Central memory CD4-positive, alpha-beta T cell (primary cell): Measurements from ENCODE around the gene BARX1.
"Not testable (repeated sequence)": the region's sequence is repeated elsewhere in the genome, so short reads cannot be mapped to it uniquely, and the experiment has no call there.

Experiments used
- DNase-seq: peaks from one replicate; pipeline ENCODE4 v3.0.0; 2022
- total RNA-seq, 3 experiments: gene quantifications; one replicate each; lab custom pipeline; 2026; lab: John Stamatoyannopoulos, UW

The BARX1 gene, protein sequence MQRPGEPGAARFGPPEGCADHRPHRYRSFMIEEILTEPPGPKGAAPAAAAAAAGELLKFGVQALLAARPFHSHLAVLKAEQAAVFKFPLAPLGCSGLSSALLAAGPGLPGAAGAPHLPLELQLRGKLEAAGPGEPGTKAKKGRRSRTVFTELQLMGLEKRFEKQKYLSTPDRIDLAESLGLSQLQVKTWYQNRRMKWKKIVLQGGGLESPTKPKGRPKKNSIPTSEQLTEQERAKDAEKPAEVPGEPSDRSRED
- total RNA-seq = 0 to 0.04 (median 0) reads per million in 3 experiments

DNA sequence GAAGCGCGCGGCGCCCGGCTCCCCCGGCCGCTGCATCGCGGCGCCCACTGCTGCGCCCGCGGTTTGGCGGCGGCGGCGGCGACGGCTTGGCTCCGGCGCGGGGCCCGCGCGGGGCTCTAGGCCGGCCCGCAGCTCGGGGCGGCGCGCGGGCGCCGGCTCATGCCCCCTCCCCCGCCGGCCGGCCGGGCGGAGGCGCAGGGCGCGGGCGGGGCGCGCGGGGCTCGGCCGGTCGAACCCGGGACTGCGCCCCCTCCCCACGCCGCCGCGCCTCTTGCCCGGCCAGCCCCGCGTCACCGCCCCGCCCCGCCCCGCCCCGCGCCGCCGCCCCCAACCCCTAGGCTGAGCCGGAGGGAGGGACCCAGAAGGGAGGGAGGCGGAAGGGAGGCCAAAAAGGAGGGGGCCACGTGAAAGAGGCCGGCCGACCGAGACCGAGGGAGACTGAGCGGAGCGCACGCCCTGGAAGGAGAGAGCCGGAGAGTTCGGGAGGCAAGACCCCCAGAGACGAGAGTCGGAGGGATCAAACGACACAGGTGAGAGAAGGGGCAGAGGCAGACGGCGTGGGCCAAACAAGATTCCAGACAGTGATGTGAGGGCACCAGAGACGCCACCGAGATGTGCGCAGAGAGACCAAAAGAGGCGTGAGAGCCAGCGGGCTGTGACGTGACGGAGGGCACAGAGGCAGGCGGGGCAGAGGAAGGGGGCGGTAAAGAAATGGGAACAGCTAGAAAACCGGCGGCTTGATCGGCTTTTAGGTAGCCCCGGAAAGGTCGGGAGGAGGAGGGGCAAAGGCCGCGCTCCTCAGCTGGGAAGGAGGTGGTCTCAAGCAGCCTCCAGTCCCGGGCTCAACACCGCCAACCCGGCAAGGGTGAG lies at the start of gene BARX1:
Gene BARX1 (minus strand): TSS at position 245 of the 870 bp plus-strand sequence. CDS start 209 bp downstream, at position 36.
- peak; percentile 28 for DNase-seq

DNA sequence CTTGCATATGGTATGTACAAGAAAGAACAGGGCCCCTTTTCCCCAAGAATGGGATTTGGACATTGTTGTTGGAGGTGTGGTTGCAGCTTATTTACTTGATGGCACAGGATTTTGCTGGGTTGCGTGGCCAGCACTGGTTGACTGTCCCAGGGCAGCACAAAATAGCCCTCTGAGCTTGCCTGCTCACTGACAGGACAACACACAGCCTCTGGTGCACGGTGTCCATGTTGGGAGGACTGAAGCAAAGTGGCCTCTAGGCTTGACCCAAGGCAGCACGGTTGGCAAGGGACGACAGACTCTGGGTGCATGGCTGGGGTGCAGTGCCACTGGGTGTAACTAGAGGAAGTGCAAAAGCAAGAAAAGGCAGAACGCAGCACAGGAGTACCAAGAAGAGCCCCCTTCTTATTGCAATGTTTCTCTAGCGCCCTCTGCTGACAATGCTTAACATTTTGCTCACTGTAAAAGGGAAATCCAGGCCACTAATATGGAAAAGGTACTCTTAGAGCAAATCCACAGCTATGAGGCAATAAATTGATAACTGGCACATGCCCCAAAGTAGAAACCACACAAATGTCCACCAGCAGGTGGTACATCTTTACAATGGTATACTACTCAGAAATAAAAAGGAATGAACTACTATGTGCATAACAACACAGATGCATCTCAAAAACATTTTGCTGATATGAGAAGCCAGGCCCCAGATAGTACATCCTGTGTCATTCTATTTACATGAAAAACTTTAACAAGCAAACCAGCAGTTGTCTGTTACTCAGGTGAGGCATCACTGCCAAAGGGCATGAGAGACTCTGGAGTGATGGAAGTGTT lies 47.4 kb upstream of the BARX1 start:
- no peak for DNase-seq

DNA sequence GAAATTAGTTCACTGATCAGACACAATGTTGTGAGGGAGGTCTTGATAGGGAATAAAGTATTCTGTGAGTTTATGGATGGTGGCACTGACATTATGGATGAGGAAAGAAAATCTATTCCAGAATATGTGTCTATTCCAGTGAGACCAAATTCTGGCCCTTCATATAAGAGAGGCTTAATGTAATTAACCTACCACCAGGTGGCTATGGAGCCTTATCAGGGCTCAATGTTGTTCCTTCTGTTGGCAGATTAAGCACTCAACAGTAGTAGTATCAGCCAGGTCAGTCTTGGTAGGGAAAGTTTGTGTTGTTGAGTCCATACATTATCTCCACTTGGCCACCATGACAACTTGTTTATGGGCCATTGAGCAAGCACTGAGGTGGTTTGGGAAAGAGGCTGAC lies 41.7 kb upstream of the BARX1 start:
- no peak for DNase-seq

DNA sequence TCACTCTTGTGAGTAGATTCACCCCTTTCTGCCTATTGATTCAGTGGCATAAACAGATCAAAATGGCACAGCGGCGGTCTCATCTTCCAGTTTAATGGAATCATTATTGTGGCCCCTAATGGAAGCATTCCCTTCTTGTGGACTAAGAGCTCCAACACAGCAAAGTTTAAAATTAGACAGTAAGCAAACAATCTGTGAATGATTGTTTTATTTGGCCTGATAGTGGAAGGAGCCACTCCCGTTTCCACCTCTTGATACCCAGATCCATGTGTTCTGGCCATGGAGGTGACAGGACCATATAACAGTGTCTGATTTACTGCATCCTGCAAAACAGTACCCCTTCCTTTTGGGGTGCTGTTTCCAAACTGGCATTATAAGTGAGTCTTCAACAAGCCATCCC lies 41.2 kb upstream of the BARX1 start:
- DNase-seq = no peak

DNA sequence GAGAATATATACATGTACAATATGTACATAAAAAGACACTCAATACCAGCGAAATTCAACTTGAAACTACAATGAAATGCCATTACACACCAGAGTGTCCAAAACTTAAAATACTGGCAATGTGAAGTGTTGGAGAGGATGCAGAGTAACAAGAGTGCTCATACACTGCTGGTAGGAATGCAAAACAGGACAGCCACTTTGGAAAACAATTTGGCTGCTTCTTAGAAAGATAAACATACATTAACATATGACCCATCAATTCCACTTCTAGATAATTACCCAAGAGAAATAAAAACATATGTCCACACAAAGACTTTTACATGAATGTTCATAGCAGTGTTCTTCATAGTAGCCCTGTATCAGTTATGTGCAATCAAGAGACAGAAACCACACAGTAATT lies 39.4 kb upstream of the BARX1 start:
- no peak for DNase-seq

DNA sequence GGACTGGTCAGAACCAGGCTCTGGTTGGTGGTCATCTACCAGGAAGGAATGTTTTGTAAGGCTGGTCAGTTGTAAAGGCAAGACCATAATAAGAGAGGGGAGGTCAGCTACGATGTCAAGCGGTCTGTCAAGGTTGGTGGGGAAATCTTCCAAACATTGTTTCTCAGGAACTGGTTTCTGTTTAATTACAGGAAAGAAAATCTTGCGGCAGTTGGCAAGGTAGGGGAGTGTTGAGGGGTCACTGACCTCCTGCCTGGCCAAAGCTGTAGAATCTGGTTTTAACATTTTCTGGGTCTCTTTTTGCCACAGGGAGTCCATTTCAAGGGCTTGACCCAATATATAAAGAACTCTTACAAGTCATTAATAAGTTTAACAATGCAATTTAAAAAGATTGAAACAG lies 39.0 kb upstream of the BARX1 start:
- no peak for DNase-seq

DNA sequence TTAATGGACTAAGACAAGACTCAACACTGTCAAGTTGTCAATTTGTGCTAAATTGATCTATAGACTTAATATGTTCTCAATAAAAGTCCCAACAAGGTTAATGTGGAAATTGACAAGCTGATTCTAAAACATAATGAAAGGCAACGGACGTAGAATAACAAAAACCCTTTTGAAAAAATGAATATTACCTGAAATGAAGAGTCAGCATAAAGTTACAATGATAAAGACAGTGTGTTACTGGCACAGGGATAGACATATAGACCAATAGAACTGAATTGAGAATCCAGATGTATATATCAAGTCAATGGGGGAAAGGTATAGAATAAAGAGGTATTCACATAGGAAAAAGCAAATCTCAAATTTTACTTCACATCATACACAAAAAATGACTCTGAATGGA lies 37.7 kb upstream of the BARX1 start:
- DNase-seq = no peak

DNA sequence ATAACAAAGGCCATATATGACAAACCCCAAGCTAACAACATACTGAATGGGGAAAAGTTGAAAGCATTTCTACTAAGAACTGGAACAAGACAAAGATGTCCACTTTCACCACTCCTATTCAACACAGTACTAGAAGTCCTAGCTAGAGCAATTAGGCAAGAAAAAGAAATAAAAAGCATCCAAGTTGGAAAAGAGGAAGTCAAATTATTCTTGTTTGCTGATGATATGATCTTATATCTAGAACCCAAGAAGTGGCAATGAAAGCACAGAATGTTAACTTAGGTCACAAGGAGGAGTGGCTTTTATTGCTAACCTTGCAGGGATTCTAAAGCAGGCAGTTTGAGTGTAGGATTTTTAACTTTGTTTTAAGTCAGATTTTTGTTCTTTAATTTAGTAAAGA lies 35.3 kb upstream of the BARX1 start:
- no peak for DNase-seq

DNA sequence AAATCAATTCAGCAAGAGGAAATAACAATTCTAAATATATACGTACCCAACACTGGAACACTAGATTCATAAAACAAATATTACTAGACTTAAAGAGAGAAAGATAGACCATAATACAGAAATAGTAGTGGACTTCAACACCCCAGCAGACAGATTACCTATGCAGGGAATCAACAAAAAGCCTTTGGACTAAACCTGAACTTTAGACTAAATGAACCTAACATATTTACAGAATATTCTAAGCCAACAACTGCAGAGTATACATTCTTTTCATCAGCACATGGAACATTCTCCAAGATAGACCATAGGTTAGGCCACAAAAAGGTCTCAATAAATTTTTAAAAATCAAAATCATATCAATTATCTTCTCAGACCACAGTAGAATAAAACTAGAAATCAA lies 32.9 kb upstream of the BARX1 start:
- DNase-seq = no peak

DNA sequence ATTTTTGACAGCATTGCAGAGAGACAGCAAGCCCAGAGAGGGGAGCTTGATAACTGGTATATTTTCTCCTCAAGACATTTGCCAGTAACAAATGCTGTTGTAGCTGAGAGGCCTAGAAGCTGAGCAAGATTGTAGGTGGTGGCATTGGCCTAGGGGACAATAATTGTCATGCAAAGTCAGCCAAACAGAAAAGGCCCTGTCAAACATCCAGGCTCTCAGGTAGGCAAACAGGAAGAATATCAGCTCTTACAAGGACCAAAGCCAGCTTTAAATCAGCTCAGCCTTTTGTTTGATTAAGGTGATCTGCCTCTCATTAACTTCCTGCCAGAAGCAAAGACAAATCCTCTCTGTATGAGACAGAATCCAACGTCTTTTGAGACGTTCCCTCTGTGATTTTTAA lies 29.7 kb upstream of the BARX1 start:
- DNase-seq = no peak

DNA sequence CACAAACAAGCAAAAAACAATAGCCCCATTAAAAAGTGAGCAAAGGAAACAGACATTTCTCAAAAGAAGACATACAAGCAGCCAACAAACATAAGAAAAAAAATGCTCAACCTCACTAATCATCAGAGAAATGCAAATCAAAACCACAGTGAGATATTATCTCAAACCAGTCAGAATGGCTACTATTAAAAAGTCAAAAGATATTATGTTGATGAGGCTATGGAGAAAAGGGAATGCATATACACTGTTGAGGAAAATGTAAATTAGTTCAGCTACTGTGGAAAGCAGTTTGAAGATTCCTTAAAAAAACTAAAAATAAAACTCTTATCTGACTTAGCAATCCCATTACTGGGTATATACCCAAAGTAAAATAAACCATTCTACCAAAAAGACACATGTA lies 28.7 kb upstream of the BARX1 start:
- DNase-seq = no peak

DNA sequence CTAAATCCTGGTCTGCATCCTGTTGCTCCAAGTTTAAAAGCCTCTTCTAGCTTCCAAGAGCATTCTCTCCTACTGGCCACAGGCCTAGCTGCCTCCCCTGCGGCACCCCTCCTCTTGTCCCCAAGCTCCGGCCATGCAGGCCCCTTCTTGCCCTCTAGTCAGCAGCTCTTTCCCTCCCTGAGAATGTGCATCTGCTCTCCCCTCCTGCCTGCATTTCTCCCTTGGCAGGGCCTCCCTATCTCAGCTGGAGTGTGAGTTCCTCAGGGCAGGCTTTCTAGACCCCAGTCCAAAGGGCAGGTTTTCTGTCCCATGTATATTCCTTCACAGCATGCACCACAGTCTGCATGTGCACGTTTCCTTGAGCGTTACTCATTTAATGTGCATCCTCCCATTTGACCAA lies 24.6 kb upstream of the BARX1 start:
- no peak for DNase-seq

DNA sequence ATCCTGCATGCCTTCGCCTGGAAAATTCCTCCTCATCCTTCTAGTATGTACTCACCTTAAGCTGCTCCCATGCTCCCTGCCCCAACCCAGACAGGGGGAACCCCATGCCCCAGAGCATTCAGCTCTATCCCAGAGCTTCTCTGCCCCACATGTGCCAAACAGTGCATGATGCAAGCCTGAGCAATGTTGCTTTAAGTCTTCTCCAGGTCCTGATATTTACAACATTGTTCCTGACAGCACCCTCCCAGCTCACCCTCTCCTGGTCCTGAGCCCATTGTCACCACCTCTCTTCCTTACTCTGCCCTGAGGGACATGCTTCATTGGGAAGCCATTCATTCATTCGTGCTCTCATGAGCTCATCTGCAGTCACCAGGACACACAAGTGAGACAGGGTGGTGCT lies 23.4 kb upstream of the BARX1 start:
- DNase-seq = no peak

DNA sequence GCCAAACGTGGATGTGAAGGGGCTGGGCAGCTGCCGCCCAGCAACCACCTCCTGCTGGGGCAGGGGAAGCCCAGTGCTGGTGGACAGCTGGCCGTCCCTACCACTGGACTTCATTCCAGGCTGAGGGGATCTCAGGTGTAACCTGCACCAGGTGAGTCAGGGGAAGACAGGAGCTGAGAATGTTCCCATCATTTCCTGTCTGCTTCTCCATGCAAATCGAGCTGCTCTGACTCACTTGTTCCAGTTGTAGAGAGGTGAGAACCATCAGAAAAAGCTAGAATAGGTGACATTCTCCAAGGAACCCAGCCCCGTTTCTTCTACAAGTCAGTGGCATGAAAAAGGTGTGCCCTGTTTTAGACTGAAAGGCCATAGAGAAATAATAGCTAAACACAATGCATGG lies 21.8 kb upstream of the BARX1 start:
- DNase-seq = no peak

DNA sequence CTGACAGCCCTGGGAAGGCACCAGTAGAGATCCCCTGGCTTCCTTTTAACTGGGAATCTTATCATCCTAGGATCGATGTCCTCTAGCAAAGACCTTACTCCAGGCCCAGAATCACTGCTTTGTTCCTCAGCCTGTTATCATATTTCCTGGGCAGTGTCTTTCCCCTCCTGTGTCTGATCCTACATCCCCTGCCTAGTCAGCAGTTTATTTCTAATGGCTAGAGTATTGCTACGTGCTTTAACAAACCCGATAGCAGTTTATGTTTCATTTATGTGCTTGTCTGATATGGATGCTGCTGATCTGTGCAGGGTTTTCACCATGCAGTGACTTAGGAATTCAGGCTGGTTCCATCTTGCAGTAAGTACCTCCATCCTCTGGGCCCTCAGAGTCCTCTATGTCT lies 20.9 kb upstream of the BARX1 start:
- DNase-seq = no peak

DNA sequence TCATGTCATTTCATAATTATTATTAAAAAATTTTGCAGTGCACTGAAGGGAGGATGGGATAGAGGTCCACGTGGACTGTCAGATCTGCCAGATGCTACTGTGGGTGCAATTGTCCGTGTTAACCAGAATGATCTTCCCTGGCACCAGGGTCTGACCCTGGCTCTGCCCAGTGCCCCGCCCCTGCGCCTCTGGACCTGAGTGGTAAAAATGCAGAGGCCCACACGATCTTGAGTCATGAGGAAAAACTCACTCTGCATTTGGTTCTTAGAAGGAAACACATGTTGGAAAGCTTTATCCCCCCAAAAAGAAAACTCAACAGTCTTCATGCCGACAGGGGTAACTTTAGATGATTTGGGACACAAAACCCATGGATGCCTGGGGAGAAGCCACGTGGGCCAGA lies 20.1 kb upstream of the BARX1 start:
- no peak for DNase-seq

DNA sequence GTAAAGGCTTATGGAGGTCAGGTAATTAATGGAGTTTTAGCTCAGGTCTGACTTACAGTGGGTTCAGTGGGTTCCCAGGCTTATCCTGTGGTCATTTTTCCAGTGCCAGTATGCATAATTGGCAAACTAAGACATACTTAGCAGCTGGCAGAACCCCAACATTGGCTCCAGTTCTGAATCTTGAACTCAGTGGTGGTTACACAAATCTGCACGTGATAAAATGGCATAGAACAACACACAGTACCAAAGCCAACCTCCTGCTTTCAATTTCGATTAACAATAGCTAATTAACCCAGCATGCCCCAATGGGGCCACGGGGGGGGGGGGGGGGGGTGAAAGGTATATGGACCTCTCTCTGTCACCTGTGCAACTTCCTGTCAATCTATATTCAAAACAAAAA lies 19.0 kb upstream of the BARX1 start:
- no peak for DNase-seq

DNA sequence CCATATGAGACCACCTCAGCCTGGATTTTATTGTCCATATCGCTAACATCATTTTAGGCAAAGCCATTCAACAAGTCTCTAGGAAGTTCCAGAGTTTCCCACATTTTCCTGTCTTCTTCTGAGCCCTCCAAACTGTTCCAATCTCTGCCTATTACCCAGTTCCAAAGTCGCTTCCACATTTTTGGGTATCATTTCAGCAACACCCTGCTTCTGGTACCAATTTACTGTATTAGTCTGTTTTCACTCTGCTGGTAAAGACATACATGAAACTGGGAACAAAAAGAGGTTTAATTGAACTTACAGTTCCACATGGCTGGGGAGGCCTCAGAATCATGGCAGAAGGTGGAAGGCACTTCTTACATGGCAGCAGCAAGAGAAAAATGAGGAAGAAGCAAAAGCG lies 17.5 kb upstream of the BARX1 start:
- DNase-seq = not testable (repeated sequence)

DNA sequence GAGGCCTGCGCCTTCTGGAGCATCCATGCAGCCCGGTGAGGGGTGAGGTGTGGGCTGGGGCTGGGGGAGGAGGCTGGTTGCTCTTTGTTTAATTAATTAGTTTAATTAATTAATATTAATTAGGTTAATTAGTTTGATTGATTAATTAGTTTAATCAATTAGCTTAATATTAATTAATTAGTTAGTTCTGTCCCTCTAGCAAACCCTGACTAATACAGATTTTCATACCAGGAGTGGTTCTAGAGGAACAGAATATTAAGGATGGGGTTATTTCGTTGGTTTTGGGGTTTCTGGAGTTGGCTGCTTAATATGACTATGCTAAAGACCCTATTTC lies 14.1 kb upstream of the BARX1 start:
- DNase-seq = no peak

DNA sequence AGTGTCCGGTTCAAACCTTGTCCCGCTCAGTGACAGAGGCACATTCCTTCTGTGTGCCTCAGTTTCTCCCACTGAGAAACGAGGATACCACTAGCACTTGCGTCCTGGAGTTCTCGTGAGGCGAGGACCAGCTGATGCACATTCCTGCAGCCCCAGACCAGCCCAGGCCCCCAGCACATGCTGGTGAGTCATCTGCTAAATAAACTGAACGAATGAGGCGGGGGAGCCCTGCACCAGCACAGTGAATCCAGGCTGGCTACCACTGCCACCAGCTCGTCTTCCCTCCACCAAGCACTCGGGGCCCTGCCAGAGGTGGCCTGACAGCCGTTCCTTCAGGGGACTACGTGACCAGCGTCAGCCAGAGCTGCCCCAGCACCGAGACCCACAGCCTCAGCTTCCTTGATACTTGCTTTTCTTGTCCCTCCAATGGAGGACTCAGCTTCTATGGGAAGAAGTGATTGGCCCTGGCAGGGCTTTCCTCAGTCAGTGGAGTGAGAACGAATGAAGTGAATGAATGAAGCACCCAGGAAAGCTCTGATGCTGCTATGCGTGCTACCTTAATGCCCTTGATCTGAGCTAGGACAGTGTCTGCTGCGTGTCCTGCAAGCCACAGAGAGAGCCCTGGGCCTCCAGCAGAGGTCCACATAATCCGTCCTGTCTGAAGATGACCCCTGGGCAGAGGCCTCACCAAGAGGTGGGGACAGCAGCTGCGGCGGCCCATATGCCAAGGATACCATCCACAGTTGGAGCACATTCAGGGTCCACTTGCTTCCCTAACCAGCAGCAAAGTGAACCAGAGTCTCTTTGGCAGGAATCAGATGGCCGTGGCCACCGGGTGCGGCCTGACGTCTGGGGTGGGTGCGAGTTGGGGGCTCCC lies 13.5 kb upstream of the BARX1 start:
- no peak for DNase-seq

DNA sequence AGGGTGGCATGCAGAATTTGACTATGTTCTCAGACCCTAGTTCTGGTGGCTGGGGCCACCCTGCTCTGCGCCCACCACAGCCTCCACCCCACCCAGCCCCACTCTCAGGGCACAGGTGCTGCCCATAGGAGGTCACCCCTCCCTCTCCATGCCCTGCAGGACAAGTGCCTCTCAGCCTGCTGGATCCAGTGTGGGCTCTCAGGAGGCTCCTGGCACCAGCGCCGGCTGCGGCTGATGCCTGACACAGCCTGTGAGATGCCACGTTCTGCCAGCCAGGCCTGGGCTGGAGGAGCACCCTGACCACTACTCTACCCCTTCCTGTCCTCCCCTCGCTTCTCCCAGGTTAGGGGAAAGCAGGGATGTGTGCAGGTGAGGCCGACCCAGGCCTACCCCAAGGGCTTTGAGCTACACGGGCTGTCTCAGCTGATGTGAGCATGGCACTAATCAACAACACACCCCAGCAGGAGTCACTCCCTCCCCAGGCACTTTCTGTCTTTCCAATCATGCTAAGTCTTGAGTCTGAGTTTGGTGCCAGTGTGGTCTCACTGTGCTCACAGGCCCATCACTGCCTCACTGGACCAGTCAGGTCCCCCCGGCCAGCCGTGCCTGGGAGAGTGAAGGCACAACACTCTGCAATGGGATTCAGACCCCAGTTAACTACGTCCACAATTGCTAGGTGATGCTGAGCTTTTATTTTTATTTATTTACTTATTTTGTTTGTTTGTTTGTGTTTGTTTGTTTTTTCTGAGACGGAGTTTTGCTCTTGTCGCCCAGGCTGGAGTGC lies 12.1 kb upstream of the BARX1 start:
- no peak for DNase-seq
